ENCODE results near the gene PSMD8.

DNA sequence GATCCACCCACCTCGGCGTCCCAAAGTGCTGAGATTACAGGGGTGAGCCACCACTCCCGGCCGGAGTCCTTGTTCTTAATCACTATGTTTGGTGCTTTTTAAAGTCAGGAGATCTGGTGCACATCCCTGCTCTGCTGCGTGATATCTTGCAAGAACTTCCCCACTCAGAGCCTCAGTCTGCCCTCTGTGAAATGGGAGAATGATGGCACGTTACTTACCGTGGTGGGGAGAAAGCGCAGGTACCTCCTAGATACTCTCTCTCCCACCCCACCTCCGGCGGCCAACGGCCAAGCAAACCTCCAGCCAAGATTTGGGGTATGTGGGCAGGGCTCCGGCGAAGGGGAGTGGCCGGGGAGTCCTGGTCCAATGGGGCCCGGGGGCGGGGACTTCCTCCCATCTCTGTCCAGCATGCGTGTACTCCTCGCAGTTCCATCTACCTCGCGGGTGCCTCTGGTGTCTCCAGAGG, 58.9 kb downstream of the PSMD8 start, which contains the start of gene RYR1:
- TF ChIP-seq, protein P1, sequence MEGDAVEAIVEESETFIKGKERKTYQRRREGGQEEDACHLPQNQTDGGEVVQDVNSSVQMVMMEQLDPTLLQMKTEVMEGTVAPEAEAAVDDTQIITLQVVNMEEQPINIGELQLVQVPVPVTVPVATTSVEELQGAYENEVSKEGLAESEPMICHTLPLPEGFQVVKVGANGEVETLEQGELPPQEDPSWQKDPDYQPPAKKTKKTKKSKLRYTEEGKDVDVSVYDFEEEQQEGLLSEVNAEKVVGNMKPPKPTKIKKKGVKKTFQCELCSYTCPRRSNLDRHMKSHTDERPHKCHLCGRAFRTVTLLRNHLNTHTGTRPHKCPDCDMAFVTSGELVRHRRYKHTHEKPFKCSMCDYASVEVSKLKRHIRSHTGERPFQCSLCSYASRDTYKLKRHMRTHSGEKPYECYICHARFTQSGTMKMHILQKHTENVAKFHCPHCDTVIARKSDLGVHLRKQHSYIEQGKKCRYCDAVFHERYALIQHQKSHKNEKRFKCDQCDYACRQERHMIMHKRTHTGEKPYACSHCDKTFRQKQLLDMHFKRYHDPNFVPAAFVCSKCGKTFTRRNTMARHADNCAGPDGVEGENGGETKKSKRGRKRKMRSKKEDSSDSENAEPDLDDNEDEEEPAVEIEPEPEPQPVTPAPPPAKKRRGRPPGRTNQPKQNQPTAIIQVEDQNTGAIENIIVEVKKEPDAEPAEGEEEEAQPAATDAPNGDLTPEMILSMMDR (IDR thresholded peaks at IDR 0.05; ENCODE audit: extremely low read depth in 1 of 2, insufficient read depth in 1 of 2, low read depth in 1 of 2, low read length in 2 of 2) = no peak
- TF ChIP-seq EZH2 (IDR thresholded peaks at IDR 0.05; ENCODE audit: borderline replicate concordance, low read depth, low read length, severe bottlenecking) = no peak
- TF ChIP-seq, protein P2, sequence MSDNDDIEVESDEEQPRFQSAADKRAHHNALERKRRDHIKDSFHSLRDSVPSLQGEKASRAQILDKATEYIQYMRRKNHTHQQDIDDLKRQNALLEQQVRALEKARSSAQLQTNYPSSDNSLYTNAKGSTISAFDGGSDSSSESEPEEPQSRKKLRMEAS (IDR thresholded peaks at IDR 0.05; ENCODE audit: insufficient read depth, insufficient read length) = no peak
- no peak for TF ChIP-seq POLR2AphosphoS5 (IDR thresholded peaks at IDR 0.05; ENCODE audit: insufficient read depth, low read depth, low read length)
- no peak for TF ChIP-seq GATA2 (IDR thresholded peaks at IDR 0.05; ENCODE audit: insufficient read depth, insufficient read length, low read depth, low read length)
- TF ChIP-seq POLR2A (IDR thresholded peaks at IDR 0.05; ENCODE audit: low read depth, low read length) = no peak
- no peak for TF ChIP-seq MYC (IDR thresholded peaks at IDR 0.05; ENCODE audit: low read depth, low read length)
- TF ChIP-seq FOS (IDR thresholded peaks at IDR 0.05; ENCODE audit: borderline replicate concordance, insufficient read depth, low read length) = no peak
